ENCODE results near the gene PNCK.

GRCh38 chrX:153669174-153669890 lies 4.3 kb downstream of the PNCK start:
- TF ChIP-seq HDGF (IDR thresholded peaks at IDR 0.05) (no peak), SMAD1 (IDR thresholded peaks at IDR 0.05; ENCODE audit: low read depth, partially characterized antibody) (no peak), NRF1 (conservative IDR thresholded peaks at IDR 0.05; ENCODE audit: low read depth, low read length) (no peak), RAD21 (IDR thresholded peaks at IDR 0.05; ENCODE audit: insufficient read depth, low read depth, low read length) (no peak), CEBPB (IDR thresholded peaks at IDR 0.05; ENCODE audit: borderline replicate concordance in 1 of 2, low read depth in 2 of 2, low read length in 2 of 2) (no peak), SREBF1 (IDR thresholded peaks at IDR 0.05; ENCODE audit: low read length) (no peak)
